HG03571 (cell line): ENCODE measurements around the gene LRRTM4.
"Not testable (repeated sequence)": the region's sequence is repeated elsewhere in the genome, so short reads cannot be mapped to it uniquely, and the experiment has no call there.

ENCODE experiments used
- ATAC-seq: cut with Tn5 transposase; IDR thresholded peaks from one replicate; pipeline ENCODE4 v1.9.1; 2021; ENCODE audit not compliant: unreplicated experiment

Gene LRRTM4

GRCh38 chr2:77179297-77179696, 342.9 kb downstream of the LRRTM4 start:
- no peak for ATAC-seq

- ATAC-seq, result not testable (repeated sequence)
These were observed 346.9 kb downstream of the LRRTM4 start for GRCh38 chr2:77175266-77175780.

GRCh38 chr2:77169426-77169825, 352.8 kb downstream of the LRRTM4 start:
- ATAC-seq, result no peak

- not testable (repeated sequence) for ATAC-seq
These were observed 358.2 kb downstream of the LRRTM4 start for GRCh38 chr2:77164021-77164420.

GRCh38 chr2:77161009-77161408, 361.2 kb downstream of the LRRTM4 start:
- no peak for ATAC-seq

- no peak for ATAC-seq
These were observed 365.6 kb downstream of the LRRTM4 start for GRCh38 chr2:77156599-77156998.

- no peak for ATAC-seq
These were observed 366.7 kb downstream of the LRRTM4 start for GRCh38 chr2:77155511-77155910.

GRCh38 chr2:77149565-77149964, 372.6 kb downstream of the LRRTM4 start:
- no peak for ATAC-seq

- ATAC-seq, result no peak
These were observed 375.0 kb downstream of the LRRTM4 start for GRCh38 chr2:77147153-77147552.

GRCh38 chr2:77144772-77145171, 377.4 kb downstream of the LRRTM4 start:
- ATAC-seq, result no peak

- no peak for ATAC-seq
These were observed 380.0 kb downstream of the LRRTM4 start for GRCh38 chr2:77142141-77142540.

GRCh38 chr2:77128479-77128878, 393.7 kb downstream of the LRRTM4 start:
- not testable (repeated sequence) for ATAC-seq

GRCh38 chr2:77127345-77127744, 394.8 kb downstream of the LRRTM4 start:
- no peak for ATAC-seq

GRCh38 chr2:77121518-77121917, 400.7 kb downstream of the LRRTM4 start:
- no peak for ATAC-seq

GRCh38 chr2:77119333-77119732, 402.8 kb downstream of the LRRTM4 start:
- no peak for ATAC-seq

- no peak for ATAC-seq
These were observed 413.3 kb downstream of the LRRTM4 start for GRCh38 chr2:77108915-77109314.

- ATAC-seq, result no peak
These were observed 417.2 kb downstream of the LRRTM4 start for GRCh38 chr2:77105008-77105407.

GRCh38 chr2:77104554-77104953, 417.6 kb downstream of the LRRTM4 start:
- ATAC-seq, result no peak

GRCh38 chr2:77102927-77103326, 419.2 kb downstream of the LRRTM4 start:
- no peak for ATAC-seq

GRCh38 chr2:77101796-77102452, 420.3 kb downstream of the LRRTM4 start:
- ATAC-seq, result no peak

- ATAC-seq, result no peak
These were observed 422.2 kb downstream of the LRRTM4 start for GRCh38 chr2:77099961-77100360.

- not testable (repeated sequence) for ATAC-seq
These were observed 426.7 kb downstream of the LRRTM4 start for GRCh38 chr2:77095525-77095924.

GRCh38 chr2:77095096-77095495, 427.1 kb downstream of the LRRTM4 start:
- no peak for ATAC-seq
